Fibroblast of gingiva (primary cell): ENCODE data around the gene PSMG3.
"Not testable (repeated sequence)": the region's sequence is repeated elsewhere in the genome, so short reads cannot be mapped to it uniquely, and the experiment has no call there.

Experiments
- DNase-seq: peaks from one replicate; pipeline ENCODE4 v3.0.0-alpha.2; 2011; ENCODE audit warnings: low read depth

PSMG3 gene

DNA sequence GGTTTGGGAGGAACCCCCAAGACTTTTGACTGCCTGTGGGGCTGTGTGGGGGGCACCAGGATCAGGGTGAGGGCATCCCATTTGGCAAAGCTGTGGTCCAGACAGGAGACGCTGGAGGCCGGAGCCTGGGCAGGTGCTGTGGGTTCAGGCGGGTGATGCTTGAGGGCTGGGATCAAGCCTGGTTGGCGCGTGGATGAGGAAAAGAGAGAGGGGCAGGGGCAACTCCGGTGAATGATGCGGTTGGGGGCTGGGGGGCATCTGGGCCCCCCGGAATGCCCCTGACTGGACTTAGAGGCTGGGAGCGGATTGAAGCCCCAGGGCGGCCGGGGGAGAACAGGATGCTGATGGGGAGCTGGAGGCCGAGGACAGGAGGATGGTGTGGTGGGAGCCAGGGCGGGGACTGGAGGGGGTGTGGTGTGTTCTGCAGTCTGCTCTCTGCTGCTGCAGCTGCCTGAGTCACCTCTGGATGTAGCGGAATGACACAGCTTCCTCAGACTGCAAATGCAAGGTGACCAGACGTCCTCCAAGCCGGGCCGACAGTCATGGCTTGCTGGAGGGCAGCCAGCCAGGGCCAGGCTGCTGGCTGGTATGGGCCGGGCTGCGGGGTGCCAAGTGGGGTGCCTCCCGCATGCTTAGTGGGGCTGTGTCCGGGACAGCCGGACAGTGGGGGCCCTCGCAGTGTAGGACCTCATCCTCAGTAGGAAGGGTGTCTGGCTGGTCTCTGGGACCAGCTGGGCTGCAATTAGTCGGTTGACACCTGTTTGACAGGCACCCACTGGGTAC, 36.1 kb downstream of the PSMG3 start:
- DNase-seq = peak; percentile 58

DNA sequence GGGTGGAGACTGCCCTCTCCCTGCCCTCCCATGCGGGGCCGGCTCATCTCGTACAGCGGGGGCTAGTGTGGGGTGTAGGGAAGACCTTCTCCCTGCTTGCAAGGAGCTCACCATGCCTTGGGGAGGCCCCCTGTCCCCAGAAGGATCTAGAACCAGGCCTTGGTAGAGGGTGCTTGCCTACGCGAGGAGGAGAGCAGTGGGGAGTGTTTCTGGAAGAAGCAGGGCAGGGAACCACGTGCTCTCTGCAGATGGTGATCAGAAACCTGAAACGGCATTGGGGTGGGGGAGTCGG, 36.6 kb downstream of the PSMG3 start:
- DNase-seq = no peak

DNA sequence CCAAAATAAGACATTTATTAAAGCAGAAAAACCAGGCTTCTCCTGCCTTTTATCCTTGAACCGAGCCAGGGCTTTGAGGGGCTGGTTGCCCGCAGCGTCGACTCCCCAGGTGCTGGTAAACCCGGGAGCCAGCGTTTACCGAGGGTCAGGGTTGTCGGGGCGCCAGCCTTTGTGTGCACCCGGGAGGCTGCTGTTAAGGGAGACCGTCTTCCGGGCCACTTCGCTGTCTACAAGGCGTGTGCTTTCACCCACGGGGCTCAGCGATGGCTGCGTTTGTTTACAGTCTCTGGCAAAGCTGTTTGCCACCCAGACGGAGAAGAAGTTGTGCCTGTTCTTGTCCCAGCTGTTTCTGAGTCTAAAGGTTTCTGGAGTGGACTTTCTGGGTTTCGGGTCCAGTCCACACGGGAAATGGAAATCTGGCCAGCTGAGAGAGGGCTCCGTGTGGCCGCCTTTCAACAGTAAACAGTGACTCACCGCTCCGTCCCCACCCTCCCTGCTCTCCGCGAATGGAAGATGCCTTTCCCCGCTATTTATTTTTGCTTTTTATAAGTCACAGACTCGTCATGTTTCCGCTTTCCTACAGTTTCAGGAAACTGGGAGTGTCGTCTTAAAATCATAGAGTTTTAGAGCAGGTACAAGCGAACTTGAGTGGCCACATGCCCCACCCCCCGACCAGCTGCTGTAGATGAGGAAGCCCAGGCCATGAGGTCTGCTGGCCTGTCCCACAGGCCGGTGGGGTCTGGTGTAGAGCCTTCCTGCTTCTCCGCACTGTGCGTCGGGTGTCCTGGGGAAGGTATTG, 37.2 kb downstream of the PSMG3 start:
- peak; percentile 86 for DNase-seq

DNA sequence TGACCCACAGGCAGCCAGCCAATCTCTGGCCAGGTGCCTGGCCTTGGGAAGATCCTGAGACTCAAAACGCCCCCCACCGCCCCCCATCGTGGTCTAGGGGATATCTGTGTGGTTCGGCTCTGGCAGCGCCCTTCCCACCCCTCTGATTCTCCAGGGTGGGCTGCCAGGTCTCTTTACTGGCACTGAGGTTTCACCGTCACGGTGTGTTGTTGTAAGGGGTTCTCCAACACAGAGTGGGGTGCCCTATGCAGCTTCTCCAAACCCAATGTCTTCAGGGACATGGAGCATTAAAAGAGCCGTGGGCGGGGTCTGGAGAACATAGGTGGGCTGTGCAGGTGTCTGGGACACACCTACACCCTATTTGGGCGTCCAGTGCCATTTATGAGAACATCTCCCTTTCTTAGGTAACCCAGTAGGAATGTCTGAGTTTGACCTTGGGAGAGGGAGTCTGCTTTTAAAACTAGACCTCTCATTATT, 37.8 kb downstream of the PSMG3 start:
- no peak for DNase-seq

DNA sequence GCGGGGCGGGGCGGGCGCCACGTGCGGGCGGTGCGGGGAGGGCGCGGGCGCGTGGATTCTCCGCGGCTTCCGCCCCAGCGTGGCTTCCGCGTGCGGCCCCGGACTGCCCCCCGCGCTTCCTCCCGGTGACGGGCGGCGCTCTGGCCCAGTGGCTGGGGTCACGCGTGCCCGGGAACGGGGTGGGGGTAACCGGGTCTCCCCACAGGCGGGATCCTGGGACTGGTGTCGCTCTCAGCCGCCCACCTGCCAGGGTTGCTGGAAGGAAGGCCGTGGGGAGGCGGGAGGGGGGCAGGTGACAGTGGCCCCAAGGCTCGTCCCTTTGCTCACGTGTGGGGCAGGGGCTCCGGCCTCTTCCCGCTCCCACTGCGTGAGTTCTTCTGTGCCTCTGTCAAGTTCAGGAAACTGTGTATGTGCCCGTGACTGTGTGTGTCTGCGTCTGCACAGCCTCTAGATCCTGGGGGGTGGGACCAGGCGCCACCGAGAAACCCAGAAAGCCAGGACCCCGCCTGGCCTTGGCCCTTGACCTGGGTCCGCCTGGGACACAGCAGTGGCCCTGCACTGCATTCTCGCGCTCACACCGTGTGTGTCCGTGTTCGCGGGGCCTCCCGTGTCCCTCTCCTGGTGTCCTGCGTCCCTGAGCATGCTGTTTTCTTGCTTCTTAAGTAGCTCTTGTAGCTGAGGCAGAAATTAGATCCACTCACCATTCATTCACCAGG, 38.4 kb downstream of the PSMG3 start:
- no peak for DNase-seq

DNA sequence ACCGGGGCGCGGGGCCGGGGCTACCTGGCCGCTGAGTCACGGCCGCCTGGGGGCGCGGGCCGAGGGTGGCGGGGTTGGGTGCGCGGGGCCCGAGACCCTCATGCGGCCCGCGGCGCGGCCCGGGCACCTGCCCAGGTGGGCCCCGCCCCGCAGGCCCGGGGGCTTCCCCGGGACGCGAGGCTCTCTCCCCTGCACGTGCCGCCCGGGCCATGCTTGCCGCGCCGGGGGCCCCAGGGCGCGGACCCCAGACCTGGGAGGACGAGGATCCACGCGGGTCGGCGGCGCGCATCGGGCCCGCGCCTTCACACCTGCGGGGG, 38.9 kb downstream of the PSMG3 start:
- no peak for DNase-seq

DNA sequence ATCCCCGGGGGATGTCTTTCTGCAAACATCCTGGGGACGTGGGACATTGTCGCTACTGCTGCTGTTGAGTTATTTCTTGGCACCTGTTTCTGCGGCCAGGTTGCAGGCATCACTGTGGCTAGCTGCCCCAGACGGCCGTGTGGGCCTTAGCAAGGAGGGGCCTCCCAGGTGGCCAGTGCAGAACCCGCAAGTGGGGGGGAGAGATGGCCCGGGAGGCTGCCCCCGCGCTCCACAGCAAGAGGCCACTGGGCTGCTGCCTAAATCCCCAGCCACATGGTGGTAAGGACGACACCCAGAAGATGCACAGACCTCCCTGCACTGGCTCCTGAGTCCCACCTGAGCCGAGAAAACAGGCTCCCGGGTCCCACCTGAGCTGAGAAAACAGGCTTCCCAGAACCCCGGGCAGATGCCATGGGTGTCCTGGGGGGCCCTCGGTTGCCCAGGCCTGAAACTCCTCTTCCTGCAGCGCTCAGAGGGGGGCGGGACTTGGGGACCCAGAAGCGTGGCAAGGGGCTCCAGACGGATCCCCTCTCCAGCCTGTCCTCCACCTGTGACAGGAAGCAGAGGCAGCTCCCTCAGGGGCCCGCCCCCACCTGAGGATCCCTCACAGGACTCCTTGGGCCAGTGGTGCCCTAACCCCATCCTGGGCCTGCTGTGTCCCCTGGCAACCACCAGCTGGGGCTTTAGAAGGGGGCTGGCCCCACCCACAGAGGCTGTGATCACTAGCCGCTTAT, 40.3 kb downstream of the PSMG3 start:
- no peak for DNase-seq

DNA sequence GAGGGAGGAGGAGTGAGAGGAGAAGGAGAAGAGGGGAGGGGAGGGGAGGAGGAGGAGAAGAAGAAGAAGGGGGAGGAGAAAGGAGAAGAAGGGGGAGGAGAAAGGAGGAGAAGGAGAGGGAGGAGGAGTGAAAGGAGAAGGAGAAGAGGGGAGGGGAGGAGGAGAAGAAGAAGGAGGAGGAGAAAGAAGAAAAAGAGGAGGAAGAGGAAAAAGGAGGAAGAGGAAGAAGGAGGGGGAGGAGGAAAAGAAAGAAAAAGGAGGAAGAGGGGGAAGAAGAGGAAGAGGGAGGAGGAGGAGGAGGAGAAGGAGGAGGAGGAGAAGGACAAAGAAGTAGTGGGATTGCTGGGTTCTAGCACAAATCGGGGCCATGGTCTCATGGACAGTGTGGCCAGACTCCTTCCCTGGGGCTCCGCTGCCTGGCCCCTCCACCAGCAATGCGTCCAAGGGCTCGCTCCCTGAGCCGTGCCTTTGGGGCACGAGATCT, 43.5 kb downstream of the PSMG3 start:
- peak; percentile 41 for DNase-seq

DNA sequence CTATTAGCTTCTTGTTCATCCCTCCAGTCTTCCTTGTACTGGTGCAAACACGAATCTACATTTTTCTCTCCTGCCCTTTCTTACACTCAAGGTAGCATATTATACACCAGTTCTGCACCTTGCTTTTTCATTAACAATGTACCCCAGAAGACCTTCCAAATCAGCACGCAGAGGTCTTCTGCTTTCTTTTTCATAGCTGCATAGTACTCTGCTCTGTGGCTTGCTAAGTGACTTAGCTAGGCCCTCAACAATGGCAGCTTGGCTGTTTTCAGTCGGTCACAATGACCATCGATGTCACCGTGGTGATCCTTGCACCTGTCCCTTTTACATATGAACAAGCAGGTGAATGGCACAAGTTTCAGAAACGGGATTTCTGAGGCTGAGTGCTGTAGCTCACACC, 44.4 kb downstream of the PSMG3 start:
- no peak for DNase-seq

DNA sequence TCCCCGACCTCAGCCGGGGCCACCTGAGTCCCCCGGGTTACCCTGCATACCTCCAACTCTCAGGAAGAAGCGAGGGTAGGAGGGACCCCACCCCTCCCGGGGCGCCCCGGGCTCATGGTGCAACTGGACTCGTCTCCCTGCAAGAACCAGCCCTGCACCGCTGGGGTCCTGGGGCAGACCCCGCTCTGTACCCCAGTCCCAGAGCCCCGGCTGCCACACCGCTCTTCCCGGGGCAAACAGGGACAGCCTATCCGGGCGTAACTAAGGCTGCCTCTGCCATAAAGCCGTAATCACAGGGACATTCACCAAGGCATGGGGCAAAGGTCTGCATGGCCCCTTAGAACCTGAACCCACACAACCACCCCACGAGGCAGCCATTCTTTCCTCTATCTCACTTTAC, 46.0 kb downstream of the PSMG3 start:
- no peak for DNase-seq

DNA sequence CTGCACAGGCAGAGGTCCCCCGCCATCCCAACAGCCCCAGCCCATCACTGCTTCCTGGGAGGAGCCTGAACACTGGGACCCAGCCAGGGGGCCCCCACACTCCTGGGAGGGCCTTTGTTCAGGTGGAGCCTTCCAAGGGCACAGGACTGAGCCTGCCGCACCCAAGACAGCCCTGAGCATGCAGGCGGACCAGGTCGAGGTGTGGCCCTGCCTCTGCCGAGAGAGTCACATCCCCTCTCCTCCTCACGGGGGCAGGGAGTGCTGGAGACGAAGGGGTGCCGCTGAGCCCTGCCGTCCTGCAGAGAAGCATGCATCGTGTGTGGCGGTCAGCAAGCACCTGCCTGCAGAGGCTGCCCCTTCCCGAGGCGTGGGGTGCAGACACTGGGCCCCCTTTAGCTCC, 46.6 kb downstream of the PSMG3 start:
- no peak for DNase-seq

DNA sequence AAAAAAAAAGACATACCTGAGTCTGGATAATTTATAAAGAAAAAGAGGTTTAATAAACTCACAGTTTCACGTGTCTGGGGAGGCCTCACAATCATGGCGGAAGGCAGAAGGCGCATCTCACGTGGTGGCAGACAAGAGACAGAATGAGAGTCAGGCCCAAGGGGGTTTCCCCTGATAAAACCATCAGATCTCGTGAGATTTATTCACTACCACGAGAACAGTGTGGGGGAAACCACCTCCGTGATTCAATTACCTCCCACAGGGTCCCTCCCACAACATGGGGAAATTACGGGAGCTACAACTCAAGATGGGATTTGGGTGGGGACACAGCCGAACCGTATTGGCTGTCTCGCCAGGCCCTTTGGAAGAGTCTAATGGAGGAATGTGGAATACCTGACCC, 48.4 kb downstream of the PSMG3 start:
- no peak for DNase-seq

DNA sequence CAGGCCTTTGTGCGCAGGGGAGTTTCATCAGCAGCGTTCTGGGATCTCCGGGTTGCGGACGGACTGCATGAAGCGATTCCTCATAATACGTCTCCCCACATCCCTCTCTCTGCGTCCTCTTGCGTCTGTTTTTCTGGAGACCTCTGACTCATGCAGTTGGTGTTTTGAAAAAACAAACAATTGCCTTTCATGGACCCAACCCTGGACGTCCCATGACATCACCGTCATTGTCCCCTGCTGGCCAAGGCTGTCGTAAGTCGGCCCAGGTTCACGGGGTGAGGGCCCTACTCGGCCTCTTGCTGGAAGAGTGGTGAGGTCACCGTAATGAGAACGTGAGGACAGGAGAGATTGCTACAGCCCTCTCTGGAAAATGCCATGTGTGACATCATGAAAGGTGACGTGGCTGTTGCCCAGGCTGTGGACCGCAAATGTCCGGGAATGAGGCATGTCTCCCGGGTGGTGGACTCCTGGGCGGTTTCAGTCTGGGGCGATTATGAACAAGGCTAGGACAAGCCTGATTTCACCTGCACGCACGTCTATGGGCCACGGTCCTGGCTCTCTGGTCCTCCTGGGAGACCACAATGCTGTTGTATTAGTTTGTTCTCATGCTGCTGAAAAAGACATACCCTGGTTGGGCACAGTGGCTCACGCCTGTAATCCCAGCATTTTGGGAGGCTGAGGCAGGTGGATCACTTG, 49.1 kb downstream of the PSMG3 start:
- DNase-seq = peak; percentile 94

DNA sequence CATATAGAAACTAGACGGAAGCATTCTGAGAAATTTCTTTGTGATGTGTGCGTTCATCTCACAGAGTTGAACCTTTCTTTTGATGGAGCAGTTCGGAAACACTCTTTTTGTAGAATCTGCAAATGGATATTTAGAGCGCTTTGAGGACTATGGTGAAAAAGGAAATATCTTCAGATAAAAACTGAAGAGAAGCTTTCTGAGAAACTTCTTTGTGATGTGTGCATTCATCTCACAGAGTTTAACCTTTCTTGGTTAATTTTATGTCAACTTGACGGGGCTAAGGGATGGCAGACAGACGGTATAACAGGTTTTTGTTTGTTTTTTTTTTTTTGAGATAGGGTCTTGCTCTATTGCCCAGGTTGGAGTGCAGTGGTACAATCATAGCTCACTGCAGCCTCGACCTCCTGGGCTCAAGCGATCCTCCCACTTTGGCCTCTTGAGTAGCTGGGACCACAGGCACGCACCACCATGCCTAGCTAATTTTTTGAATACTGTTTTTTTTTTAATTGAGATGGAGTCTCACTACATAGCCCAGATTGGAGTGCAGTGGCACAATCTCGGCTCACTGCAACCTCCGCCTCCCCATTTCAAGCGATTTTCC, 50.4 kb downstream of the PSMG3 start:
- DNase-seq = not testable (repeated sequence)
